WI38 (cell line): ENCODE data around the gene PEG3.

ENCODE experiments used
- H3K4me3 ChIP-seq: 2 replicates; pipeline ENCODE4 v1.5.1; 2011; ENCODE audit warnings: low read depth, mild to moderate bottlenecking, control low read depth, low read length
- TF ChIP-seq, protein P1 (sequence below): IDR thresholded peaks from 2 replicates; pipeline ENCODE4 v1.5.1; 2012; ENCODE audit warnings: low read depth, mild to moderate bottlenecking, control low read depth, low read length

Gene PEG3

DNA sequence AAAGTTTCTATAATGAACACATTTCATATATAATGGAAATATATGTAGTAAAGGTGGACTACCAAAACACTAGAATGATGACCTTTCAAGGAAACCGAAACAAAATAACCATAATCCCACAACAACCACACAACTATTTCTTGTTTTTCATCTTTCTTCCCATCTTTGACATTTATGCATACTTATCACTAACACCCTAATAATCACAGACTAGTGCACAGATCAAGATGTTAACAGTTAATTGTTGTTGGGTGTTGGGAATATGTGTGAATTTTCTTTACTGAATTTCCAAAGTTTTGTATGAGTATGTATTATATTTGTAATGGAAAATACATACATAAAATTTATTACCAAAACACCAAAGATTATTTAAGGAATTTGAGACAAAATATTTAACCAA lies 30.3 kb downstream of the PEG3 start:
- TF ChIP-seq, protein P1, sequence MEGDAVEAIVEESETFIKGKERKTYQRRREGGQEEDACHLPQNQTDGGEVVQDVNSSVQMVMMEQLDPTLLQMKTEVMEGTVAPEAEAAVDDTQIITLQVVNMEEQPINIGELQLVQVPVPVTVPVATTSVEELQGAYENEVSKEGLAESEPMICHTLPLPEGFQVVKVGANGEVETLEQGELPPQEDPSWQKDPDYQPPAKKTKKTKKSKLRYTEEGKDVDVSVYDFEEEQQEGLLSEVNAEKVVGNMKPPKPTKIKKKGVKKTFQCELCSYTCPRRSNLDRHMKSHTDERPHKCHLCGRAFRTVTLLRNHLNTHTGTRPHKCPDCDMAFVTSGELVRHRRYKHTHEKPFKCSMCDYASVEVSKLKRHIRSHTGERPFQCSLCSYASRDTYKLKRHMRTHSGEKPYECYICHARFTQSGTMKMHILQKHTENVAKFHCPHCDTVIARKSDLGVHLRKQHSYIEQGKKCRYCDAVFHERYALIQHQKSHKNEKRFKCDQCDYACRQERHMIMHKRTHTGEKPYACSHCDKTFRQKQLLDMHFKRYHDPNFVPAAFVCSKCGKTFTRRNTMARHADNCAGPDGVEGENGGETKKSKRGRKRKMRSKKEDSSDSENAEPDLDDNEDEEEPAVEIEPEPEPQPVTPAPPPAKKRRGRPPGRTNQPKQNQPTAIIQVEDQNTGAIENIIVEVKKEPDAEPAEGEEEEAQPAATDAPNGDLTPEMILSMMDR = no peak

DNA sequence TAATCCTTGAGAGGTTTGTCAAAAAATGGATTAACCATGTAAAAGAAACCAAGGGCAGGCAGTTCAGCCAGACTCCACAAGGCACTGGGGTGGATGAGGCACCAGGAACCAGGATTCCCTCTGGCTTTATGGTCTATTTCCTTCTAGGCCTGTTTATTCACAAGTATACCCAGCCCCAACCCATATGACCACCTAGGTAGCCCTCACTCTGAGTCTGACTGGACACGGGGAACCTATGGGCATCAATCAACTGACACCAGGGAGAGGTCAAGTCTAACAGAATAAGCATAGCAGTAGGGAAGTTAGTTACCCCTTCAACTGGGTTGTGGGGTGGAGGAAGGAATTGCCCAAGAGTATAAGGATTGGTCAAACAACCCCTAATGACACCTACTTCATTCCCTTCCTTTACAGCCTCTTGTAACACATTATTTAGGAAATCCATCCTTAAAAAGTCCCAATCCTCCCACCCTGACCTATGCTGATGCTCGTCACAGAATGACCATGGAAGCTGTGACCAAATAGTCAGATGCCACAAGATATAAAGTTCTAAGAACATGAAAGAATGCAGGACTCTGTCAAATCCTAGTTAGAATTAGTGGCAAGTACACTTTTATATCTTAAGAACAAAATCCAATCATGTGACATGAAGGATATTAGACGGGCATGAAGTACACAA lies 31.7 kb downstream of the PEG3 start:
- H3K4me3 ChIP-seq = no peak overlapping the region
- TF ChIP-seq, protein P1 = no peak

More for the DNA sequence above, 30.3 kb downstream of the PEG3 start:
- H3K4me3 ChIP-seq = no peak overlapping the region

DNA sequence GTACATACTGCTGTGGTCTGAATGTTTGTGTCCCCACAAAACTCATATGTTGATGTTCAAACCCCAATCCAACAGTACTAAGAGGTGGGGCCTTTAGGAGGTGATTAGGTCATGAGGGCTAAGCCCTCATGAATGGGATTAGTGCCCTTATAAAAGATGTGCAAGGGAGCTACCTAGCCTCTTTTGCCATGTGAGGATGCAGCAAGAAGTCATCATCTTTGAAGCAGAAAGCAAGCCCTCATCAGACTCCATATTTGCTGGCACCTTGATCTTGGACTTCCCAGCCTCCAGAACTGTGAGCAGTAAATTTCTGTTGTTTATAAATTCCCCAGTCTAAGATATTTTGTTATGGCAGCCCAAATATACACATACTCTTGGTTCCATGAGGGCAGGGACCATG lies 33.9 kb downstream of the PEG3 start:
- TF ChIP-seq, protein P1 = no peak
- no peak overlapping the region for H3K4me3 ChIP-seq
